Globus pallidus (tissue), 1 donor: ENCODE measurements around the gene SELENON.

Source experiments
- DNase-seq: peaks from one replicate; pipeline ENCODE4 v3.0.0-alpha.2; 2015; ENCODE audit warnings: low spot score

SELENON gene

GRCh38 chr1:25810341-25811299, 10.6 kb downstream of the SELENON start:
- DNase-seq = peak; percentile 46

- no peak for DNase-seq
Measured at GRCh38 chr1:25811384-25812082, 11.5 kb downstream of the SELENON start.

- DNase-seq = no peak
Measured at GRCh38 chr1:25813071-25813733, 13.2 kb downstream of the SELENON start.

GRCh38 chr1:25813734-25814471, 13.9 kb downstream of the SELENON start:
- no peak for DNase-seq

- DNase-seq = no peak
Measured at GRCh38 chr1:25814549-25815087, 14.6 kb downstream of the SELENON start.

- no peak for DNase-seq
Measured at GRCh38 chr1:25815208-25816111, 15.5 kb downstream of the SELENON start.

- no peak for DNase-seq
Measured at GRCh38 chr1:25816112-25816718, 16.2 kb downstream of the SELENON start.

GRCh38 chr1:25817840-25818501, 18.0 kb downstream of the SELENON start:
- DNase-seq = no peak

GRCh38 chr1:25818569-25818968, 18.6 kb downstream of the SELENON start:
- DNase-seq = no peak

- DNase-seq = peak; percentile 80
Measured at GRCh38 chr1:25819491-25820246, 19.7 kb downstream of the SELENON start, which contains the start of gene MTFR1L. Gene MTFR1L (plus strand): TSS chr1:25819954. CDS start chr1:25823105, 3,151 bp downstream.

GRCh38 chr1:25820247-25821111, 20.5 kb downstream of the SELENON start:
- DNase-seq = no peak

- DNase-seq = no peak
Measured at GRCh38 chr1:25821112-25821476, 21.1 kb downstream of the SELENON start.

GRCh38 chr1:25821630-25822091, 21.7 kb downstream of the SELENON start:
- no peak for DNase-seq

GRCh38 chr1:25825605-25826004, 25.6 kb downstream of the SELENON start:
- DNase-seq = no peak

- DNase-seq = no peak
Measured at GRCh38 chr1:25826571-25826970, 26.6 kb downstream of the SELENON start.

- DNase-seq = no peak
Measured at GRCh38 chr1:25828491-25828890, 28.5 kb downstream of the SELENON start.

GRCh38 chr1:25829046-25829445, 29.1 kb downstream of the SELENON start:
- DNase-seq = no peak
